ENCODE data around the gene FNTB. TPM values are rescaled to one million over a fixed set of nuclear protein-coding genes. Genes with fewer than 3 reads are reported as not detected.

The FNTB gene
- total and polyA plus RNA-seq, 3 donors from 2014 or later: 43.2 to 68.1 (median 52.5) TPM

GRCh38 chr14:64968167-64968566 is 18.5 kb upstream of the FNTB start:
- no peak overlapping the region for H3K27ac ChIP-seq
- no peaks in the 10 kb centered on the region for H3K27me3 ChIP-seq
- no peak for TF ChIP-seq POLR2A (IDR thresholded peaks at IDR 0.05)
- TF ChIP-seq CTCF (IDR thresholded peaks at IDR 0.05): no peak
- no peaks in the 10 kb centered on the region for H3K9me3 ChIP-seq
- no peaks in the 10 kb centered on the region for H3K36me3 ChIP-seq (ENCODE audit: low read depth, missing control alignments)
- DNase-seq: no peak
- H3K4me1 ChIP-seq: peaks cover 10% of the 10 kb centered on the region
- intact Hi-C loops (cut with DNase I; ENCODE audit: low total_unique reads): no loop called here
- no peak overlapping the region for H3K4me3 ChIP-seq
- 89 to 96% methylated on average over 7 of the region's 7 CpGs for WGBS, 2 donors

- Histone ChIP-seq H3K36me3 (ENCODE audit: low read depth, missing control alignments) (no peaks in the 10 kb centered on the region), H3K9me3 (no peaks in the 10 kb centered on the region), H3K27ac (no peak overlapping the region), H3K27me3 (no peaks in the 10 kb centered on the region), H3K4me3 (no peak overlapping the region), H3K4me1 (peaks cover 10% of the 10 kb centered on the region)
- no peak for TF ChIP-seq CTCF (IDR thresholded peaks at IDR 0.05)
- no peak for TF ChIP-seq POLR2A (IDR thresholded peaks at IDR 0.05)
- WGBS, 2 donors: 90 to 93% methylated on average over 6 of the region's 6 CpGs
- no peak for DNase-seq
- intact Hi-C loops (cut with DNase I; ENCODE audit: low total_unique reads): no loop called here
These were observed 18.0 kb upstream of the FNTB start for GRCh38 chr14:64968651-64969050.

- no peak for DNase-seq
- Histone ChIP-seq H3K4me1 (peaks cover 10% of the 10 kb centered on the region), H3K36me3 (ENCODE audit: low read depth, missing control alignments) (no peaks in the 10 kb centered on the region), H3K27me3 (no peaks in the 10 kb centered on the region), H3K9me3 (no peaks in the 10 kb centered on the region), H3K4me3 (no peak overlapping the region), H3K27ac (no peak overlapping the region)
- intact Hi-C loops (cut with DNase I; ENCODE audit: low total_unique reads): no loop called here
- WGBS, 2 donors: 79 to 93% methylated on average over 2 to 3 of the region's 3 CpGs
- TF ChIP-seq CTCF (IDR thresholded peaks at IDR 0.05) (no peak), POLR2A (IDR thresholded peaks at IDR 0.05) (no peak)
These were observed 16.7 kb upstream of the FNTB start for GRCh38 chr14:64970041-64970440.

- intact Hi-C loops (cut with DNase I; ENCODE audit: low total_unique reads): no loop called here
- H3K4me1 ChIP-seq: peaks cover 10% of the 10 kb centered on the region
- H3K9me3 ChIP-seq: no peaks in the 10 kb centered on the region
- H3K27me3 ChIP-seq: no peaks in the 10 kb centered on the region
- WGBS, 2 donors: 34 to 53% methylated on average over 6 to 8 of the region's 8 CpGs
- DNase-seq: no peak
- TF ChIP-seq CTCF (IDR thresholded peaks at IDR 0.05) (no peak), POLR2A (IDR thresholded peaks at IDR 0.05) (no peak)
- peak overlapping the region; percentile 61 to 68 for H3K4me3 ChIP-seq
- no peak overlapping the region for H3K27ac ChIP-seq
- no peaks in the 10 kb centered on the region for H3K36me3 ChIP-seq (ENCODE audit: low read depth, missing control alignments)
These were observed 15.8 kb upstream of the FNTB start for GRCh38 chr14:64970776-64971477.

- TF ChIP-seq POLR2A (IDR thresholded peaks at IDR 0.05) (no peak), CTCF (IDR thresholded peaks at IDR 0.05) (no peak)
- Histone ChIP-seq H3K27me3 (no peaks in the 10 kb centered on the region), H3K27ac (no peak overlapping the region), H3K9me3 (no peaks in the 10 kb centered on the region), H3K4me1 (peaks cover 10% of the 10 kb centered on the region), H3K36me3 (ENCODE audit: low read depth, missing control alignments) (no peaks in the 10 kb centered on the region), H3K4me3 (peak overlapping the region; percentile 61 to 68)
- no peak for DNase-seq
- intact Hi-C loops (cut with DNase I; ENCODE audit: low total_unique reads): no loop called here
- WGBS, 2 donors: 2% methylated on average over 14 to 31 of the region's 31 CpGs
These were observed 15.2 kb upstream of the FNTB start for GRCh38 chr14:64971491-64971942.
